KMS-11 (cell line): Measurements from ENCODE around the gene ESF1.

Source experiments
- H2AFZ ChIP-seq: fragments of 200-600 bp; sonication (generic); 2 replicates; pipeline ENCODE4 v1.6.1; 2016; ENCODE audit warnings: antibody characterized with exemption, mixed run types, low read depth
- H3K27ac ChIP-seq: fragments of 200-600 bp; sonication (generic); 2 replicates; pipeline ENCODE4 v1.6.1; 2016; ENCODE audit warnings: mild to moderate bottlenecking, mixed run types
- H3K27me3 ChIP-seq: fragments of 200-600 bp; sonication (generic); 2 replicates; pipeline ENCODE4 v1.6.1; 2017; ENCODE audit warnings: mild to moderate bottlenecking, low read depth, mixed run types, moderate library complexity; ENCODE audit not compliant: insufficient read depth
- H3K36me3 ChIP-seq: fragments of 200-600 bp; sonication (generic); 2 replicates; pipeline ENCODE4 v1.6.1; 2017; ENCODE audit warnings: mild to moderate bottlenecking, mixed run types; ENCODE audit not compliant: insufficient read depth
- H3K4me1 ChIP-seq: fragments of 200-600 bp; sonication (generic); 2 replicates; pipeline ENCODE4 v1.6.1; 2016; ENCODE audit warnings: mild to moderate bottlenecking, low read depth, mixed run types; ENCODE audit not compliant: poor library complexity, severe bottlenecking
- H3K4me2 ChIP-seq: fragments of 200-600 bp; sonication (generic); 2 replicates; pipeline ENCODE4 v1.7.0; 2016; ENCODE audit warnings: mild to moderate bottlenecking, mixed run types
- H3K4me3 ChIP-seq: fragments of 200-600 bp; sonication (generic); IDR thresholded peaks from 2 replicates; pipeline ENCODE4 v1.6.1; 2017; ENCODE audit warnings: low read depth, low read length, mixed read lengths; ENCODE audit not compliant: insufficient read depth
- H3K79me2 ChIP-seq: fragments of 200-600 bp; sonication (generic); 2 replicates; pipeline ENCODE4 v1.6.1; 2016; ENCODE audit warnings: low read depth, mixed run types; ENCODE audit not compliant: insufficient read depth
- H3K9ac ChIP-seq: fragments of 200-600 bp; sonication (generic); 2 replicates; pipeline ENCODE4 v1.6.1; 2016; ENCODE audit warnings: mild to moderate bottlenecking, mixed run types
- H4K20me1 ChIP-seq: fragments of 200-600 bp; sonication (generic); 2 replicates; pipeline ENCODE4 v1.6.1; 2016; ENCODE audit warnings: mild to moderate bottlenecking, mixed run types; ENCODE audit not compliant: insufficient read depth
- CTCF ChIP-seq: fragments of 200-600 bp; sonication (generic); conservative IDR thresholded peaks from 2 replicates; pipeline ENCODE4 v1.6.1; 2017; ENCODE audit warnings: low read depth, mild to moderate bottlenecking, antibody characterized with exemption, low read length, moderate library complexity, mixed read lengths

Gene ESF1

GRCh38 chr20:13758884-13759283 lies 25.8 kb downstream of the ESF1 start:
- TF ChIP-seq CTCF: no peak
- Histone ChIP-seq H3K4me1 (peaks cover 4% of the 10 kb centered on the region), H3K27ac (no peak overlapping the region), H3K9ac (no peak overlapping the region), H3K4me2 (no peak overlapping the region), H3K4me3 (no peak overlapping the region), H3K79me2 (no peaks in the 10 kb centered on the region), H4K20me1 (no peaks in the 10 kb centered on the region), H3K27me3 (no peaks in the 10 kb centered on the region), H2AFZ (no peak overlapping the region), H3K36me3 (no peaks in the 10 kb centered on the region)

GRCh38 chr20:13756551-13756950 lies 28.2 kb downstream of the ESF1 start:
- H3K27me3 ChIP-seq: no peaks in the 10 kb centered on the region
- no peak overlapping the region for H3K9ac ChIP-seq
- no peaks in the 10 kb centered on the region for H4K20me1 ChIP-seq
- H3K4me2 ChIP-seq: no peak overlapping the region
- no peak overlapping the region for H2AFZ ChIP-seq
- no peaks in the 10 kb centered on the region for H3K79me2 ChIP-seq
- peaks cover 4% of the 10 kb centered on the region for H3K4me1 ChIP-seq
- no peak overlapping the region for H3K4me3 ChIP-seq
- TF ChIP-seq CTCF: no peak
- no peaks in the 10 kb centered on the region for H3K36me3 ChIP-seq
- H3K27ac ChIP-seq: no peak overlapping the region

GRCh38 chr20:13755809-13756208 lies 28.9 kb downstream of the ESF1 start:
- H4K20me1 ChIP-seq: no peaks in the 10 kb centered on the region
- no peaks in the 10 kb centered on the region for H3K79me2 ChIP-seq
- TF ChIP-seq CTCF: no peak
- no peak overlapping the region for H2AFZ ChIP-seq
- H3K36me3 ChIP-seq: no peaks in the 10 kb centered on the region
- H3K4me2 ChIP-seq: no peak overlapping the region
- H3K27ac ChIP-seq: no peak overlapping the region
- peaks cover 4% of the 10 kb centered on the region for H3K4me1 ChIP-seq
- H3K9ac ChIP-seq: no peak overlapping the region
- no peaks in the 10 kb centered on the region for H3K27me3 ChIP-seq
- H3K4me3 ChIP-seq: no peak overlapping the region

GRCh38 chr20:13753436-13754036 lies 31.2 kb downstream of the ESF1 start:
- Histone ChIP-seq H3K79me2 (no peaks in the 10 kb centered on the region), H3K36me3 (no peaks in the 10 kb centered on the region), H3K27me3 (no peaks in the 10 kb centered on the region), H3K9ac (no peak overlapping the region), H4K20me1 (no peaks in the 10 kb centered on the region), H3K27ac (no peak overlapping the region), H3K4me1 (no peaks in the 10 kb centered on the region), H3K4me3 (no peak overlapping the region), H2AFZ (no peak overlapping the region), H3K4me2 (no peak overlapping the region)
- TF ChIP-seq CTCF: no peak
